Sciatic nerve (tissue), 2 donors: ENCODE data around the gene HECW1. TPM values are rescaled to one million over a fixed set of nuclear protein-coding genes. Genes with fewer than 3 reads are reported as not detected.
"Not testable (repeated sequence)": the region's sequence is repeated elsewhere in the genome, so short reads cannot be mapped to it uniquely, and the experiment has no call there.

Experiments used
- ATAC-seq: fragments of 200-7000 bp; cut with Tn5 transposase; one replicate; pipeline ENCODE4 v1.9.1; 2020; ENCODE audit warnings: mild to moderate bottlenecking, moderate library complexity
- DNase-seq: peaks from one replicate; pipeline ENCODE4 v3.0.0-alpha.2; 2020; ENCODE audit warnings: low spot score
- intact Hi-C: fragments of 100-400 bp; cut with DNase I; formaldehyde crosslinking; loops from one replicate; pipeline ENCODE4 v1.14.2; 2022
- total RNA-seq: library from RNA; stranded (reverse); fragmentation: NEBNext Ultra II Directional; extraction: Animal tissue kit (Norgen Biotek cat#: 25700); gene quantifications from one replicate; pipeline ENCODE4 v1.2.1, GENCODE V29; 2021
- donor health status: DM: no; HTN: no; CAD: no.
- donor health status: DM: no; HTN: no; CAD: no.

The HECW1 gene
- total RNA-seq, result 4.8 TPM

DNA sequence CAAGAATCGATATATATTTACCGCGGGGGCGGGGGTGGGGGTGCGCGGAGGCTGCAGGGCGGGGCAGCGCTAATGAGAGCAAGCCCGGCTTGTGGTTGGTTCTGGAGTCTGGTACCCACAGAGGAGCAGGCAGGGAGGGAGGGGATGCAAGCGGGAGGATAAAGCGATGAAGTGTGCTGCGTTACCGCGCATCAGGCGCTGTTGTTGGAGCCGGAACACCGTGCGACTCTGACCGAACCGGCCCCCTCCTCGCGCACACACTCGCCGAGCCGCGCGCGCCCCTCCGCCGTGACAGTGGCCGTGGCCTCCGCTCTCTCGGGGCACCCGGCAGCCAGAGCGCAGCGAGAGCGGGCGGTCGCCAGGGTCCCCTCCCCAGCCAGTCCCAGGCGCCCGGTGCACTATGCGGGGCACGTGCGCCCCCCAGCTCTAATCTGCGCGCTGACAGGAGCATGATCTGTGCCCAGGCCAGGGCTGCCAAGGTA lies at the start of gene HECW1:
Gene HECW1, plus strand, starts transcription at position 189 of the 482 bp plus-strand sequence. CDS start 131,259 bp downstream, outside the sequence.
- intact Hi-C loops, result loop anchor here (5.0 kb wide), 1 partner anchor 145 kb away; no protein-coding TSS in a partner anchor
- ATAC-seq, result no peak
- DNase-seq, result no peak

DNA sequence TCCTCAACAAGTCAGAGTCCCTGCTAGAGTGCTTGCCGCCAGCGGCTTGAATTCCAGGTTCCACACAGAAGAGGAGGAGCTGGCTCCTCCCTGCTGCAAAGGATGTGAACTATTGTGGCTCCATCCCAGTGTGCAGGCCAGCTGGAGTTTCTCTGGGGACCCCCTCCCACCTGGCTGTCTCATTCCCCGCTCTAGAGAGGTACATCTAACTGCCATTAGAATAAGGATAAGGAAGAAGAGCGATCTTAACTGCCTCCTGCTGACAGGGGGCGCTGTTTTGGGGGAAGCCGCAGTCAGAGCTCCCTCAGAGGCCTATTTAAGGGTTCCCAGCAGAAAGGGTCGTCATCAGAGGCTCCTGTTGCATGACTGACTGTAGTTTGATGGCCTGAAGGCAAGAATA lies 40.8 kb upstream of the HECW1 start:
- intact Hi-C loops, result no loop called here
- ATAC-seq (no peak), DNase-seq (no peak)

DNA sequence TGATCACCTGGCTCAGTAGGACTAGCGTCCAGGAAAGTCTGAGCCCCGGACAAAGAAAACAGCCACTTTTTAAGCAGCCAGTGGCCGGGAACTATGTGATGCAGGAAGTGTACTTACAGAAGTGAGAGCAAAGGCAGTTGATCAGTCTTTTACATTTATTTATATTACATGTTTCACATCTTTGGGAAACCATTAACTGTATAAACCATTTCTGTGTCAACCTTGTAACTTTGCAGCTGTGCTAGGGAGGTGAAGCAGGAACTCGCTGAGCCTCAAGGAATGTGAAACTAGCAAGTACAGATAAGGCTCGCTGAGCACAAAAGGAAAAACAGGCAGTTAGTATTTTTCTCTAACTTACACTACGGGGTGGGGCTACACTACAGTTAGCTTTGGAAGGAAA lies 39.9 kb upstream of the HECW1 start:
- DNase-seq (no peak), ATAC-seq (no peak)
- intact Hi-C loops, result no loop called here

- ATAC-seq, intact Hi-C loops, DNase-seq: not testable (repeated sequence)
Measured at GRCh38 chr7:43073811-43074210, 38.6 kb upstream of the HECW1 start.

GRCh38 chr7:43076189-43076605 lies 36.2 kb upstream of the HECW1 start:
- intact Hi-C loops, result no loop called here
- no peak for ATAC-seq
- DNase-seq, result no peak

DNA sequence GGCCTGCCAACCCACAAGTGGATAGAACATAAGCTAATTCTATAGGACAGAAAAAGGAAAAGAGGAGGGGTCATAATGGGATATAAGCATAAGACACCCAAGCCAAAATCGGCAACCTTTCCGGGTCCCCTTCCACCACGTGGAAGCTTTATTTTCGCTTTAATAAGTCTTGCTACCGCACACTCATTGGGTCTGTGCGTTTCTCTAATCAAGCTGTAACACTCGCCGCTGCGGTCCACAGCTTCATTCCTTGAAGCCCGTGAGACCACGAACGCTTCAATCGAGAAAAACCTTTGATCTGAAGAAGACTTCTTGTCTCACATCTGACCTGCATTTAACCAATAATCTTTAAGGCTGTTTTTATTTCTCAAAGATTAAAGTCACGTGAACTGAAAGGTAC lies 35.8 kb upstream of the HECW1 start:
- intact Hi-C loops, result no loop called here
- ATAC-seq (no peak), DNase-seq (no peak)

- ATAC-seq (no peak), DNase-seq (no peak)
- intact Hi-C loops, result no loop called here
Measured at GRCh38 chr7:43077285-43077684, 35.2 kb upstream of the HECW1 start.

- intact Hi-C loops, result no loop called here
- DNase-seq (no peak), ATAC-seq (no peak)
Measured at GRCh38 chr7:43077732-43078391, 34.6 kb upstream of the HECW1 start.

GRCh38 chr7:43078794-43079193 lies 33.7 kb upstream of the HECW1 start:
- ATAC-seq (no peak), DNase-seq (no peak)
- intact Hi-C loops, result no loop called here

DNA sequence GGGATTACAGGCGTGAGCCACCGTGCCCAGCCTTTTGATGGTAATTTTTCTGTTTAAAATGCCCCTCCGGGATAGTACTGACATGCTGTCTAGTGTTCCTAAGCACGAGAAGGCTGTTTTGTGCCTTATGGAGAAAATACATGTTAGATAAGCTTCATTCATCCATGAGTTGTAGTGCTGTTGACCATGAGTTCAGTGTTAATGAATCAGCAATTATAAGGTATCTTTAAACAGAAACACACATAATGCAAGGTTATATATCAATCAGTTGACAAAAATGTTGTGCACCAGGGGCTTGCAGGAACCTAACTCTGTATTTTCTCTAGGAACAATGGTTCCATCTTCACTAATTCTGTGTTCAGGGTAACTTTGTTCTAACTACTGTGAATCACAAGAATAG lies 30.8 kb upstream of the HECW1 start:
- DNase-seq (no peak), ATAC-seq (no peak)
- intact Hi-C loops, result no loop called here

DNA sequence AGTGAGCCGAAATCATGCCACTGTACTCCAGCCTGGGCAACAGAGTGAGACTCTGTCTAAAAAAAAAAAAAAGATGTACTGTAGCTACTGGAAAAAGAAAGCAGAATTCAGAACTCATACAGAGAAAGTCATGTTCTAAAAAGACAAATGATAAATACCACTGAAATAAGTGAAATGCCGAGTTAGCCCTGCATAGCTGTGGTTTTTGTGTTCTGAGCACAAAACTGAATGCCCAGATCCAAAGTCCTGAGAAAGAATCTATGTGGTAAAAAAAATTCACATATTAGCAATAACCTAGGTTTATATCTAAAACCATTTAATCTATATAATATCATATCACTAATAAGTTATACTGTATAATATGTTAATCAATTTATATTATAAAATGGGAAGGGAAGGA lies 29.3 kb upstream of the HECW1 start:
- ATAC-seq (no peak), DNase-seq (no peak)
- intact Hi-C loops, result no loop called here

DNA sequence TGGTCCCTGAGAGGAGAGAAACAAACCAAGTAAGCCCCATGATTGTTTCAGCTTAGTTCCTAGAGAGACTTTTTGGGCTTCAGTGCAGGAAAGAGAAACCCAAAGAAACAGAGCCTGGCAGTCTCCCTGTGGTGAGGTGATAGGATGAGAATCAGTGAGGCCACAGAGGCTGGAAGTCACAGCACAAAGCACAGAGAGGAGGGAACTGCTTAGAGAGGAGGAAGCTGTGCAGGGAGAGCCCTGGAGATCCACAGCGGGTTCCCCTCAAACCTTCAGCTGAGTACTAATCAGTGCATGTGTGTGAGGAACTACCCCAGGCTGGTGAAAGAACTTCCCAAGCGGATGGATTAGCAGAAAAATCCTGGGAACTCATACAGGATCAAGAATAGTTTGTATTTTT lies 27.4 kb upstream of the HECW1 start:
- intact Hi-C loops, result no loop called here
- DNase-seq, result no peak

DNA sequence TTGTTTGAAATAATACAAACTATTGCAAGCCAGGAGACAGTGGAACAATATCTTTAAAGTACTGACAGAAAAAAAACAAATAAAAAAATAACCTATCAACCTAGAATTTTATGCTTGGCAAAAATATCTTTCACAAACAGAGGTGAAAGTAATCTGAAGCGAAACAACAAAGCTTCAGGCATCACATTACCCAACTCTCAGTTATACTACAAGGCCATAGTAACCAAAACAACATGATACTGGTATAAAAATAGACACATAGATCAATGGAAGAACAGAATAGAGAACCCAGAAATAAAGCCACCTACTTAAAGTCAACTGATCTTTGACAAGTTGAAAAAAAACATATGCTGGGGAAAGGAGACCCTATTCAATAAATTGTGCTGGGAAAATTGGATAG lies 26.5 kb upstream of the HECW1 start:
- ATAC-seq (no peak), DNase-seq (no peak)
- intact Hi-C loops, result no loop called here

More for the DNA sequence above, 27.4 kb upstream of the HECW1 start:
- no peak for ATAC-seq

GRCh38 chr7:43092819-43093218 lies 19.6 kb upstream of the HECW1 start:
- DNase-seq (no peak), ATAC-seq (no peak)
- intact Hi-C loops, result no loop called here

DNA sequence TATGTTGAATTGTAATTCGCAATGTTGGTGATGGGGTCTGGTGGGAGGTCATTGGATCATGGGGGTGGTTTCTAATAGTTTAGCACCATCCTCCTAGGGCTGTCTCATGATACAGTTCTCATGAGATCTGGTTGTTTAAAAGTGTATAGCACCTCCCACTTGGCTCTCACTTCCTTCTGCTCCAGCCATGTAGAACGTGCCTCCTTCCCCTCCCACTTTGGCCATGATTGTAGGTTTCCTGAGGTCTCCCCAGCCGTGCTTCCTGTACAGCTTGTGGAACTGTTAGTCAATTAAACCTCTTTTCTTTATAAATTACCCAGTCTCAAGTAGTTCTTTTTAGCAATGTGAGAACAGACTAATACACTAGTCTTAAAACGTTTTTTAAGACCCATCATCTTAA lies 15.6 kb upstream of the HECW1 start:
- intact Hi-C loops, result no loop called here
- no peak for ATAC-seq

DNA sequence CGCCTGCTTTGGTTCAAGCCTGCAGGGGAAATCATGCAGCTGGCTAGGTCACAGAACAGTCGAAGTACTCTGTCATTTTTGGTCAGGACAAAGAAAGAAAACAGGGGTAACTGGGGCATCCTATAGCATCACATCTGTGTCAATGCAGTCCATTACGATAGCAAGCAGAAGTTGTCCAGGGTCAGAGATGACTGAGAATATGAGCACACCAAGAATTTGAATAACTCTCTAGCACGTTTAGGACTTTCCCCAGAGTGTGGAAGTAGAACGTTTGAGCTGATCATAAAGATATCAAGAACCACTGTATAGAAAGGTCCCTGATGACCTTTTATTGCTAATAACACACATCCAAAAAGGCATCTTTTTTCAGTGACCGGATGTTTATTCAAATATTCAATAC lies 12.7 kb upstream of the HECW1 start:
- intact Hi-C loops, result no loop called here

More for the DNA sequence above, 15.6 kb upstream of the HECW1 start:
- DNase-seq, result no peak

DNA sequence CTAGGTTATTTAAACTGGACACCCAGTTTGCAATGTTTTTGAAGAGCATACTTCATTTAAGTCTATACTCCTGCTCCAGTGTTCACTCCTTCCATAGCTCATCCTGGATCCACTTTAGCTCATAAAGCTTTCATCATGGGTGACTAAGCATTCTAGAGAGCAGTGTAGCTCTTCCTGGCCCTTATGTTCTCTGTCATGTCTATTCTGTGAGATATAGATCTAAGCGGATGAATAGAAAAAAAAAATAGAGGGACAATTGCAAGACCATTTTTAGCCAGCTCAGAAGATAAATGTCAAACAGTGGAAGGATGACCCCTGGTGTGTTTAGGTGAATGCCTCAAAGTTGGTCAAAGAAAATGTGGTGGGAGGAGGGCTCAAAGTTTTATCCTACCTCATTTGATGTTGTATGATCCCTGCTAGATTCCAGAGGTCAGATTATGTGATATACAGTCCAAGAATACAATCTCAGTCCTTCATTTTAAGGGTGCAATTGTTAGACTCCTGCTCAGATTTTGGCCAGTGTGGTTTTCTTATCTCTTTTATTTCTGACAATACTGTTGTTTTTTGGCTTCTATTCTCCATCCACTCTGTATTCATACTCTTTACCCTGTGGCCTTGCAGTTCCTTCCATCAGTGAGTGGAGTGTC lies 7.5 kb upstream of the HECW1 start:
- intact Hi-C loops, result no loop called here
- ATAC-seq (no peak), DNase-seq (no peak)

More for the DNA sequence above, 12.7 kb upstream of the HECW1 start:
- no peak for DNase-seq
- ATAC-seq, result no peak

DNA sequence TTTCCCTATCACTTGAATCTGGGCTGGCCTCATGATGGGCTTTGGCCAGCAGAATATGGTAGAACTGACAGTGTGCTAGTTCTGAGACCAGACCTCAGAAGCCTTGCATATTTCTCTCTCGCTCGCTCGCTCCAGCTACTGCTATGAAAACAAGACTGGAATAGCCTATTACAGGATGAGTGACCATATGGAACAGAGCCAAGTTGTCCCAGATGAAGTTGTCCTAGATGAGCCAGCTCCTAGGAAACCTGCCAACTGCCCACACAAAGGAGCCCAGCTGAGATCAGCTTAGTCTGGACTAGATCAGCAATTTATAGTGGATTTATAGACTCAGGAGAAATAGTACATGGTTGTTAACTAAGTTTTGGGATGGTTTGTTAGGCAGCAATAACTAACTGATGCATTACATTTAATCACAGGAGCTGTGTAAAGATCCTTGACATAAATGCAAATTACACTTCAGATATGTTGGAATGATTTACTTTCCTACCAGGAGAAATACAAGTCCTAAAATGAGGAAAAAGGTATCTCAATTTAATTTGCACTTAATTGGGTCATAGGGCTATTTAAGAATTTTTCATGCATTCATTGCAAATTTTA lies 6.8 kb upstream of the HECW1 start:
- ATAC-seq, result no peak
- DNase-seq, result no peak
- intact Hi-C loops, result no loop called here

DNA sequence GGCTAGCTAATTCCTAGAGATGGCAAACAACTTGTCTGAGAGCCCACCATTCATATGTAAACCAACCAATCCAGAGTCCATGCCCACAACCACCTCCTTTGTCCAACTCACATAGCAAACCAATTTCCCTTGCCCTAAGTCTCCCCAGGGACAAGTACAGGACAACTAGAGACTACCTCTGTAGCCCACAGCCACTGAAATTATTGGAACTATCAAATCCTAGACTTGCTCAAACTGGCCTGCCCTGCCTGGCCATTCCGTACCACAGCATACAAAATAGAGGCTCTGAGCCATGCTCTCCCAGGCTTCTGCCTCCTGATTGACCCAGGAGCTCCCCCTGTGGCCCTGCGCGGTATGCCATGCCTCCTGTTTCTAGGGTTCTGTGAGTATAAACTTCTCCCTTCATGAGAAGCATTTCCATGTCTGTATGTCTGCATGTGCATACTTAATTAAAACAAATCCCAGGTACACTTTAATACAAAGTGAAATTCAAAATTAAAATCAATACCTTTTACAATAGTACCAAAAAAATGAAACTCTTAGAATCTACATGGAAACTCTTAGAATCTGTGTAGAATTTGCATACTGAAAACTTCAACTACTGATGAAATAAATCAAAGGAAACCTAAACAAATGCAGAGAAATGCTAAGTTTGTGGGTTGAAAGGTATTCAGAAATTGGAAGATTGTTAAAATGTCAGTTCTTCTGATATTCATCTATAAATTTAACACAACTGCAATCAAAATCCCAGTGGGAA lies 4.0 kb upstream of the HECW1 start:
- DNase-seq (peak; percentile 80), ATAC-seq (peak; percentile 73)
- intact Hi-C loops, result no loop called here
